CD4-positive, alpha-beta T cell (primary cell): ENCODE data around the gene ZNF215. TPM values are rescaled to one million over a fixed set of nuclear protein-coding genes. Genes with fewer than 3 reads are reported as not detected.

Experiments used
- ATAC-seq: fragments of 200-7000 bp; cut with Tn5 transposase; one replicate; pipeline ENCODE4 v1.10.0; 2022; ENCODE audit warnings: mild to moderate bottlenecking; ENCODE audit not compliant: poor library complexity
- CTCF ChIA-PET: fragments of 350-600 bp; sonication (Branson Sonifier 250); formaldehyde crosslinking; loops from one replicate; lab custom pipeline; 2021; ENCODE audit warnings: antibody characterized with exemption, inconsistent platforms; lab: Charles Lee
- POLR2A ChIA-PET: fragments of 350-600 bp; sonication (Branson Sonifier 250); formaldehyde crosslinking; loops from one replicate; lab custom pipeline; 2021; ENCODE audit warnings: antibody characterized with exemption, inconsistent platforms; lab: Charles Lee
- DNase-seq, 14 experiments: peaks; one replicate each; pipeline ENCODE4 v3.0.0-alpha.2; 2013 to 2020; ENCODE audit warnings: mixed read lengths in 2 of 14
- H3K27ac ChIP-seq, 2 donors: one replicate each; pipeline versions ENCODE4 v1.5.1 to v1.7.0; 2013; ENCODE audit warnings: low read length in 2 of 2, low read depth in 1 of 2, mild to moderate bottlenecking in 1 of 2
- H3K27me3 ChIP-seq, 2 experiments: 1 replicate in 1 of 2; 2 replicates in 1 of 2; pipeline versions ENCODE4 v1.6.1 to v1.7.0; 2013; ENCODE audit warnings: low read length in 2 of 2, control low read depth in 1 of 2, mild to moderate bottlenecking in 1 of 2, moderate library complexity in 1 of 2; ENCODE audit not compliant: insufficient read depth in 2 of 2, control insufficient read depth in 1 of 2
- H3K36me3 ChIP-seq: one replicate; pipeline ENCODE4 v1.6.1; 2013; ENCODE audit warnings: low read length, control low read depth; ENCODE audit not compliant: insufficient read depth
- H3K4me1 ChIP-seq: one replicate; pipeline ENCODE4 v1.6.1; 2013; ENCODE audit warnings: low read length, control low read depth; ENCODE audit not compliant: insufficient read depth
- H3K4me3 ChIP-seq: one replicate; pipeline ENCODE4 v1.5.1; 2013; ENCODE audit warnings: mild to moderate bottlenecking, low read length, moderate library complexity
- H3K9me3 ChIP-seq, 2 experiments: 1 replicate in 1 of 2; 2 replicates in 1 of 2; pipeline versions ENCODE4 v1.6.1 to v1.7.0; 2013; ENCODE audit warnings: low read length in 2 of 2, mild to moderate bottlenecking in 2 of 2, control low read depth in 1 of 2, moderate library complexity in 1 of 2; ENCODE audit not compliant: control insufficient read depth in 1 of 2, insufficient read depth in 1 of 2
- H3K27ac Mint-ChIP-seq: one replicate; pipeline ENCODE4 v1.8.0; 2020; ENCODE audit warnings: mixed read lengths
- H3K27me3 Mint-ChIP-seq: one replicate; pipeline ENCODE4 v1.8.0; 2021; ENCODE audit warnings: mixed read lengths
- H3K36me3 Mint-ChIP-seq: one replicate; pipeline ENCODE4 v1.8.0; 2021; ENCODE audit warnings: low read depth, mixed read lengths
- H3K4me1 Mint-ChIP-seq: one replicate; pipeline ENCODE4 v1.8.0; 2021; ENCODE audit warnings: low read depth, mixed read lengths
- H3K4me3 Mint-ChIP-seq: one replicate; pipeline ENCODE4 v1.8.0; 2020; ENCODE audit warnings: mild to moderate bottlenecking, mixed read lengths
- H3K9me3 Mint-ChIP-seq: one replicate; pipeline ENCODE4 v1.8.0; 2020; ENCODE audit warnings: mixed read lengths
- CTCF ChIP-seq: fragments of 200-600 bp; IDR thresholded peaks from one replicate; pipeline ENCODE4 v1.8.0; 2022; ENCODE audit warnings: antibody characterized with exemption, mild to moderate bottlenecking
- intact Hi-C, 2 experiments: fragments of 100-400 bp; cut with DNase I in 1 of 2; cut with micrococcal nuclease in 1 of 2; formaldehyde crosslinking; loops; one replicate each; pipeline versions ENCODE4 v1.15.1 to v1.9.0; 2023 to 2025; cut with DNase I, micrococcal nuclease
- total RNA-seq, 174 experiments: library from RNA in 2 of 174; stranded (reverse) in 2 of 174; gene quantifications; one replicate each; pipeline ENCODE4 v1.2.3 and lab custom pipeline; 2021 to 2026

Gene ZNF215
- total RNA-seq, 2 experiments from 2014 or later: 0.87 to 1.1 TPM

GRCh38 chr11:6928916-6929315 is 2.7 kb downstream of the ZNF215 start:
- no peaks in the 10 kb centered on the region for H3K36me3 Mint-ChIP-seq
- intact Hi-C loops: no loop called here
- H3K4me3 Mint-ChIP-seq: no peak overlapping the region
- Histone ChIP-seq H3K36me3 (no peaks in the 10 kb centered on the region), H3K9me3 (peaks cover 0 to 7% of the 10 kb centered on the region in 2 experiments), H3K4me3 (no peak overlapping the region), H3K27ac (no peak overlapping the region), H3K4me1 (peaks cover 7% of the 10 kb centered on the region), H3K27me3 (peaks cover 23% of the 10 kb centered on the region in 2 experiments)
- DNase-seq (no peak), ATAC-seq (no peak)
- POLR2A ChIA-PET: no interaction called here
- no peak overlapping the region for H3K27ac Mint-ChIP-seq
- no peaks in the 10 kb centered on the region for H3K9me3 Mint-ChIP-seq
- H3K4me1 Mint-ChIP-seq: peaks cover 40% of the 10 kb centered on the region
- TF ChIP-seq CTCF: no peak
- H3K27me3 Mint-ChIP-seq: peaks cover 46% of the 10 kb centered on the region
- CTCF ChIA-PET: no interaction called here

- Mint-ChIP-seq H3K27ac (no peak overlapping the region), H3K27me3 (peaks cover 37% of the 10 kb centered on the region), H3K4me1 (peaks cover 31% of the 10 kb centered on the region), H3K36me3 (no peaks in the 10 kb centered on the region), H3K9me3 (no peaks in the 10 kb centered on the region), H3K4me3 (no peak overlapping the region)
- POLR2A ChIA-PET: no interaction called here
- Histone ChIP-seq H3K4me3 (no peak overlapping the region), H3K9me3 (peaks cover 0 to 6% of the 10 kb centered on the region in 2 experiments), H3K4me1 (peaks cover 7% of the 10 kb centered on the region), H3K27me3 (peaks cover 15 to 22% of the 10 kb centered on the region in 2 experiments), H3K36me3 (no peaks in the 10 kb centered on the region), H3K27ac (no peak overlapping the region)
- no peak for DNase-seq
- no peak for ATAC-seq
- CTCF ChIA-PET: no interaction called here
- no peak for TF ChIP-seq CTCF
- intact Hi-C loops: no loop called here
Observed at GRCh38 chr11:6931146-6931713, 5.0 kb downstream of the ZNF215 start.

- Histone ChIP-seq H3K9me3 (no peaks in the 10 kb centered on the region), H3K36me3 (no peaks in the 10 kb centered on the region), H3K27ac (no peak overlapping the region), H3K4me1 (peaks cover 4% of the 10 kb centered on the region), H3K4me3 (no peak overlapping the region), H3K27me3 (peaks cover 7 to 21% of the 10 kb centered on the region in 2 experiments)
- H3K27ac Mint-ChIP-seq: peak overlapping the region; percentile 81
- CTCF ChIA-PET: no interaction called here
- H3K9me3 Mint-ChIP-seq: no peaks in the 10 kb centered on the region
- ATAC-seq (peak; percentile 86), DNase-seq (peak in 4 of 14 experiments; percentile 4 to 46 (median 12))
- H3K4me3 Mint-ChIP-seq: peak overlapping the region; percentile 44
- TF ChIP-seq CTCF: no peak
- peaks cover 22% of the 10 kb centered on the region for H3K4me1 Mint-ChIP-seq
- H3K36me3 Mint-ChIP-seq: no peaks in the 10 kb centered on the region
- intact Hi-C loops: no loop called here
- POLR2A ChIA-PET: no interaction called here
- H3K27me3 Mint-ChIP-seq: peaks cover 36% of the 10 kb centered on the region
Observed at GRCh38 chr11:6932145-6932544, 5.9 kb downstream of the ZNF215 start.
